Osteocyte (in vitro differentiated cells): Measurements from ENCODE around the gene VWC2L. TPM values are rescaled to one million over a fixed set of nuclear protein-coding genes. Genes with fewer than 3 reads are reported as not detected.

Experiments
- DNase-seq: peaks from one replicate; pipeline ENCODE4 v3.0.0; 2021; ENCODE audit warnings: mixed read lengths; ENCODE audit not compliant: unreplicated experiment; ENCODE audit errors: extremely low spot score
- H3K27ac Mint-ChIP-seq: one replicate; pipeline ENCODE4 v1.8.0; 2021; ENCODE audit warnings: mild to moderate bottlenecking, mixed read lengths; ENCODE audit not compliant: unreplicated experiment
- H3K27me3 Mint-ChIP-seq: one replicate; pipeline ENCODE4 v1.8.0; 2021; ENCODE audit warnings: mixed read lengths; ENCODE audit not compliant: unreplicated experiment
- H3K36me3 Mint-ChIP-seq: one replicate; pipeline ENCODE4 v1.8.0; 2021; ENCODE audit warnings: mixed read lengths; ENCODE audit not compliant: unreplicated experiment
- H3K4me1 Mint-ChIP-seq: one replicate; pipeline ENCODE4 v1.8.0; 2021; ENCODE audit warnings: mixed read lengths; ENCODE audit not compliant: unreplicated experiment
- H3K4me3 Mint-ChIP-seq: one replicate; pipeline ENCODE4 v1.8.0; 2021; ENCODE audit warnings: mild to moderate bottlenecking, moderate library complexity, mixed read lengths; ENCODE audit not compliant: unreplicated experiment
- H3K9me3 Mint-ChIP-seq: one replicate; pipeline ENCODE4 v1.8.0; 2021; ENCODE audit warnings: mixed read lengths; ENCODE audit not compliant: unreplicated experiment
- total RNA-seq: library from RNA; stranded (reverse); gene quantifications from 2 replicates; pipeline ENCODE4 v1.2.1, GENCODE V29; 2021
- TF ChIP-seq, protein P1 (sequence below): fragments of 200-600 bp; sonication (generic); IDR thresholded peaks from 2 replicates; pipeline ENCODE4 v1.5.0; 2021; ENCODE audit warnings: antibody characterized with exemption, mild to moderate bottlenecking, moderate library complexity

The VWC2L gene
- total RNA-seq, 1 donor from 2014 or later: not detected

GRCh38 chr2:214542295-214542694 lies 131.4 kb downstream of the VWC2L start:
- DNase-seq: no peak
- H3K36me3 Mint-ChIP-seq: no peaks in the 10 kb centered on the region
- H3K27ac Mint-ChIP-seq: no peak overlapping the region
- H3K27me3 Mint-ChIP-seq: no peaks in the 10 kb centered on the region
- H3K9me3 Mint-ChIP-seq: no peaks in the 10 kb centered on the region
- peaks cover 18% of the 10 kb centered on the region for H3K4me1 Mint-ChIP-seq
- TF ChIP-seq, protein P1, sequence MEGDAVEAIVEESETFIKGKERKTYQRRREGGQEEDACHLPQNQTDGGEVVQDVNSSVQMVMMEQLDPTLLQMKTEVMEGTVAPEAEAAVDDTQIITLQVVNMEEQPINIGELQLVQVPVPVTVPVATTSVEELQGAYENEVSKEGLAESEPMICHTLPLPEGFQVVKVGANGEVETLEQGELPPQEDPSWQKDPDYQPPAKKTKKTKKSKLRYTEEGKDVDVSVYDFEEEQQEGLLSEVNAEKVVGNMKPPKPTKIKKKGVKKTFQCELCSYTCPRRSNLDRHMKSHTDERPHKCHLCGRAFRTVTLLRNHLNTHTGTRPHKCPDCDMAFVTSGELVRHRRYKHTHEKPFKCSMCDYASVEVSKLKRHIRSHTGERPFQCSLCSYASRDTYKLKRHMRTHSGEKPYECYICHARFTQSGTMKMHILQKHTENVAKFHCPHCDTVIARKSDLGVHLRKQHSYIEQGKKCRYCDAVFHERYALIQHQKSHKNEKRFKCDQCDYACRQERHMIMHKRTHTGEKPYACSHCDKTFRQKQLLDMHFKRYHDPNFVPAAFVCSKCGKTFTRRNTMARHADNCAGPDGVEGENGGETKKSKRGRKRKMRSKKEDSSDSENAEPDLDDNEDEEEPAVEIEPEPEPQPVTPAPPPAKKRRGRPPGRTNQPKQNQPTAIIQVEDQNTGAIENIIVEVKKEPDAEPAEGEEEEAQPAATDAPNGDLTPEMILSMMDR: no peak
- H3K4me3 Mint-ChIP-seq: no peak overlapping the region

DNA sequence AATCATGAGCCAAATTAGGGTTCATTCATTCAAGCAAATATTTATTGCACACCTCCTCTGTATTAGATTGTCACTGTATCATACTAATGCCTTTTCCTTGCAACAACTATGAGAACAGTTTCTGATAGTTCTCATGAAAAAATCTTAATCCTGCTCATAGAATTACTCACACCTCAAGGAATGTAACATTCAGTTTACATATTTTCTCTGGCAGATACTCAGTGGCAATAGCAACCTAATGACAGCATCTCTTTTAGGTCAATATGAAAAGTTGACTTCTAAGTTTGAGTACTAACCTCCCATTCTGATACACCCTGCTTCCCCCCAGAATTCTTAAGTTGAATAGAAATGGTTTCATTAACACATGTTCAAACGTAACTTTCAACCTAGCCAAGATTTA lies 132.0 kb downstream of the VWC2L start:
- TF ChIP-seq, protein P1: no peak
- H3K4me3 Mint-ChIP-seq: no peak overlapping the region
- DNase-seq: no peak

DNA sequence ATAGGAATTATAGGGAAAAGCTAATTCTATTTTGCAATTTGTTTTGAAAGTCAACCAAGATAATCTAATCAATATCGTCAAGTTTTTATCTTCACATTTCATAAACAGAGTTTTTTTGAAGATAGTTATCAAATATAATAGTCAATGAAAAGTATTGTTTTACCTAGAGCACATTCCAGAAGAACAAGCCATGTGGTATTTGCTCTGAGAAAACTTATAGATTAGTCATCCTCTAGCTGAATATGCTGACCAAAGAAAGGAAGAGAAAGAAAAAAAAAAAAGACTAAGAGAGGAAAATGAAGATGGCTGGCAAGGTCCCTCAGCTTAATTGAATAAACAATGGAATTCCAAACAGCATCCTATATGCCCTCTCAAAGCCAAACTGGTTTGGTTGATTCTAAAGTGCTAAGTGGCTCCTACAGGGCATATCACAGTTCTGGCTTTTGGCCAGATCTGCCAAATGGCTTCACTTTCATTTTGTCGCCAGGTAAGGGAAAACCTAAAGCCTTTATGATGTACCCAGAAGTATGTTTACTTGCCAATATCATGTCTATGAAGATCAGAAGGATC lies 132.6 kb downstream of the VWC2L start:
- Mint-ChIP-seq H3K4me3 (no peak overlapping the region), H3K36me3 (no peaks in the 10 kb centered on the region), H3K9me3 (no peaks in the 10 kb centered on the region), H3K27me3 (no peaks in the 10 kb centered on the region), H3K27ac (no peak overlapping the region), H3K4me1 (peaks cover 21% of the 10 kb centered on the region)
- DNase-seq: no peak
- TF ChIP-seq, protein P1: no peak

More for the DNA sequence above, 132.0 kb downstream of the VWC2L start:
- Mint-ChIP-seq H3K4me1 (peaks cover 18% of the 10 kb centered on the region), H3K27me3 (no peaks in the 10 kb centered on the region), H3K27ac (peak overlapping the region; percentile 29), H3K9me3 (no peaks in the 10 kb centered on the region), H3K36me3 (no peaks in the 10 kb centered on the region)

- DNase-seq: no peak
- Mint-ChIP-seq H3K4me1 (peaks cover 23% of the 10 kb centered on the region), H3K27ac (no peak overlapping the region), H3K27me3 (no peaks in the 10 kb centered on the region), H3K9me3 (no peaks in the 10 kb centered on the region), H3K4me3 (no peak overlapping the region), H3K36me3 (no peaks in the 10 kb centered on the region)
- TF ChIP-seq, protein P1: no peak
These were observed 135.2 kb downstream of the VWC2L start for GRCh38 chr2:214545898-214546542.

- H3K36me3 Mint-ChIP-seq: no peaks in the 10 kb centered on the region
- no peak overlapping the region for H3K4me3 Mint-ChIP-seq
- H3K27ac Mint-ChIP-seq: no peak overlapping the region
- H3K4me1 Mint-ChIP-seq: peaks cover 13% of the 10 kb centered on the region
- no peaks in the 10 kb centered on the region for H3K27me3 Mint-ChIP-seq
- TF ChIP-seq, protein P1: no peak
- no peak for DNase-seq
- no peaks in the 10 kb centered on the region for H3K9me3 Mint-ChIP-seq
These were observed 137.1 kb downstream of the VWC2L start for GRCh38 chr2:214547931-214548330.
